Natural killer cell (primary cell): Measurements from ENCODE around the gene TCF19. TPM values are rescaled to one million over a fixed set of nuclear protein-coding genes. Genes with fewer than 3 reads are reported as not detected.
"Not testable (repeated sequence)": the region's sequence is repeated elsewhere in the genome, so short reads cannot be mapped to it uniquely, and the experiment has no call there.

Experiments
- ATAC-seq, 3 donors: fragments of 150-1000 bp in 2 of 3; fragments of 200-7000 bp in 1 of 3; cut with Tn5 transposase; 1 replicate in 1 of 3; 2 replicates in 2 of 3; pipeline ENCODE4 v1.10.0; 2021; ENCODE audit warnings: mild to moderate bottlenecking in 2 of 3, moderate library complexity in 2 of 3
- DNase-seq, 2 donors: peaks; one replicate each; pipeline versions ENCODE4 v3.0.0 to v3.0.0-alpha.2; 2013 to 2021; ENCODE audit warnings: mixed read lengths in 1 of 2
- H3K27ac ChIP-seq: one replicate; pipeline ENCODE4 v1.5.1; 2013; ENCODE audit warnings: mild to moderate bottlenecking, low read length
- H3K27me3 ChIP-seq: one replicate; pipeline ENCODE4 v1.6.1; 2013; ENCODE audit warnings: low read length; ENCODE audit not compliant: control insufficient read depth, insufficient read depth
- H3K36me3 ChIP-seq: one replicate; pipeline ENCODE4 v1.6.1; 2013; ENCODE audit warnings: low read length; ENCODE audit not compliant: control insufficient read depth, insufficient read depth
- H3K4me1 ChIP-seq: one replicate; pipeline ENCODE4 v1.6.1; 2013; ENCODE audit warnings: low read length; ENCODE audit not compliant: control insufficient read depth, insufficient read depth
- H3K4me3 ChIP-seq: one replicate; pipeline ENCODE4 v1.5.1; 2013; ENCODE audit warnings: low read length
- H3K9me3 ChIP-seq: one replicate; pipeline ENCODE4 v1.6.1; 2013; ENCODE audit warnings: low read length; ENCODE audit not compliant: control insufficient read depth, insufficient read depth
- H3K27ac Mint-ChIP-seq, 2 donors: one replicate each; pipeline ENCODE4 v1.8.0; 2022; ENCODE audit warnings: mild to moderate bottlenecking in 2 of 2, mixed read lengths in 2 of 2, moderate library complexity in 1 of 2
- H3K27me3 Mint-ChIP-seq, 2 donors: one replicate each; pipeline ENCODE4 v1.8.0; 2022; ENCODE audit warnings: low read depth in 2 of 2, mixed read lengths in 2 of 2
- H3K36me3 Mint-ChIP-seq: one replicate; pipeline ENCODE4 v1.8.0; 2022; ENCODE audit warnings: mixed read lengths
- H3K4me1 Mint-ChIP-seq, 2 donors: one replicate each; pipeline ENCODE4 v1.8.0; 2022; ENCODE audit warnings: mixed read lengths in 2 of 2
- H3K4me3 Mint-ChIP-seq: one replicate; pipeline ENCODE4 v1.8.0; 2022; ENCODE audit warnings: mild to moderate bottlenecking, moderate library complexity, mixed read lengths
- H3K9me3 Mint-ChIP-seq, 2 donors: one replicate each; pipeline ENCODE4 v1.8.0; 2022; ENCODE audit warnings: mixed read lengths in 2 of 2
- CTCF ChIP-seq: fragments of 200-600 bp; IDR thresholded peaks from one replicate; pipeline ENCODE4 v1.8.0; 2022; ENCODE audit warnings: antibody characterized with exemption
- WGBS: methylation state at CpG from one replicate; pipeline ENCODE4 v1.1.7; 2013; ENCODE audit warnings: missing lambda C conversion rate; ENCODE audit not compliant: insufficient coverage; 5-methylcytosine and 5-hydroxymethylcytosine counted together
- intact Hi-C: fragments of 100-400 bp; cut with micrococcal nuclease; formaldehyde crosslinking; loops from one replicate; pipeline ENCODE4 v1.14.2; 2022
- total RNA-seq, 4 donors: library from RNA; stranded (reverse); fragments of 120-200 nt in 1 of 4; gene quantifications; one replicate each; pipeline versions ENCODE4 v1.2.3 to v1.2.4, GENCODE V29; 2013 to 2022

TCF19 gene
- total RNA-seq, 3 donors from 2014 or later (not counting 1 experiment from before 2014, with no cell fraction given), result 7.2 to 12.0 (median 9.2) TPM

GRCh38 chr6:31197559-31198305, 39.3 kb downstream of the TCF19 start:
- Mint-ChIP-seq H3K27ac (peak overlapping the region; percentile 93 to 94), H3K36me3 (no peaks in the 10 kb centered on the region), H3K4me1 (peaks cover 41 to 63% of the 10 kb centered on the region in 2 donors), H3K4me3 (peak overlapping the region; percentile 94), H3K27me3 (no peaks in the 10 kb centered on the region), H3K9me3 (peaks cover 0 to 3% of the 10 kb centered on the region in 2 donors)
- intact Hi-C loops, result loop anchor here (1.0 to 2.0 kb wide), 4 partner anchors 39 to 170 kb away; partner anchors contain the start of genes HLA-B, HLA-C and TCF19
- no peak for TF ChIP-seq CTCF
- H3K4me1 ChIP-seq, result peaks cover 55% of the 10 kb centered on the region
- peak overlapping the region; percentile 100 for H3K27ac ChIP-seq
- H3K36me3 ChIP-seq, result peaks cover 4% of the 10 kb centered on the region
- no peaks in the 10 kb centered on the region for H3K9me3 ChIP-seq
- under 1% methylated on average over 45 of the region's 45 CpGs for WGBS
- peak overlapping the region; percentile 100 for H3K4me3 ChIP-seq
- no peaks in the 10 kb centered on the region for H3K27me3 ChIP-seq
- DNase-seq, result peak; percentile 89 to 96
- ATAC-seq, result peak; percentile 78 to 91 (median 84)

GRCh38 chr6:31199105-31199452, 40.7 kb downstream of the TCF19 start:
- DNase-seq, intact Hi-C loops, H3K27me3 Mint-ChIP-seq, H3K36me3 ChIP-seq, H3K27me3 ChIP-seq, ATAC-seq, H3K9me3 Mint-ChIP-seq, H3K9me3 ChIP-seq, H3K4me3 ChIP-seq, H3K36me3 Mint-ChIP-seq: not testable (repeated sequence)
- WGBS, result 80% methylated on average over 3 of the region's 4 CpGs
- peak overlapping the region; percentile 100 for H3K27ac ChIP-seq
- Mint-ChIP-seq H3K27ac (peak overlapping the region; percentile 76 to 94), H3K4me3 (peak overlapping the region; percentile 79), H3K4me1 (peaks cover 51 to 74% of the 10 kb centered on the region in 2 donors)
- H3K4me1 ChIP-seq, result peaks cover 65% of the 10 kb centered on the region

- Mint-ChIP-seq H3K27ac (peak overlapping the region; percentile 97 to 99), H3K36me3 (no peaks in the 10 kb centered on the region), H3K27me3 (no peaks in the 10 kb centered on the region), H3K4me3 (no peak overlapping the region), H3K9me3 (no peaks in the 10 kb centered on the region), H3K4me1 (peaks cover 33 to 58% of the 10 kb centered on the region in 2 donors)
- Histone ChIP-seq H3K27me3 (no peaks in the 10 kb centered on the region), H3K4me1 (peaks cover 55% of the 10 kb centered on the region), H3K36me3 (no peaks in the 10 kb centered on the region), H3K4me3 (no peak overlapping the region), H3K27ac (peak overlapping the region; percentile 76), H3K9me3 (no peaks in the 10 kb centered on the region)
- TF ChIP-seq CTCF, result no peak
- peak in 1 of 2 donors; percentile 34 for DNase-seq
- WGBS, result 52% methylated on average over 7 of the region's 11 CpGs
- ATAC-seq, result no peak
- intact Hi-C loops, result no loop called here
Measured at GRCh38 chr6:31202259-31203166, 44.1 kb downstream of the TCF19 start.
